ENCODE data around the gene TIMM17B. TPM values are rescaled to one million over a fixed set of nuclear protein-coding genes. Genes with fewer than 3 reads are reported as not detected.

The TIMM17B gene
- 36.6 and 41.2 TPM in 2 replicates for total RNA-seq (2014; rRNA removed)
- polyA plus RNA-seq (2012): 57.0 TPM

DNA sequence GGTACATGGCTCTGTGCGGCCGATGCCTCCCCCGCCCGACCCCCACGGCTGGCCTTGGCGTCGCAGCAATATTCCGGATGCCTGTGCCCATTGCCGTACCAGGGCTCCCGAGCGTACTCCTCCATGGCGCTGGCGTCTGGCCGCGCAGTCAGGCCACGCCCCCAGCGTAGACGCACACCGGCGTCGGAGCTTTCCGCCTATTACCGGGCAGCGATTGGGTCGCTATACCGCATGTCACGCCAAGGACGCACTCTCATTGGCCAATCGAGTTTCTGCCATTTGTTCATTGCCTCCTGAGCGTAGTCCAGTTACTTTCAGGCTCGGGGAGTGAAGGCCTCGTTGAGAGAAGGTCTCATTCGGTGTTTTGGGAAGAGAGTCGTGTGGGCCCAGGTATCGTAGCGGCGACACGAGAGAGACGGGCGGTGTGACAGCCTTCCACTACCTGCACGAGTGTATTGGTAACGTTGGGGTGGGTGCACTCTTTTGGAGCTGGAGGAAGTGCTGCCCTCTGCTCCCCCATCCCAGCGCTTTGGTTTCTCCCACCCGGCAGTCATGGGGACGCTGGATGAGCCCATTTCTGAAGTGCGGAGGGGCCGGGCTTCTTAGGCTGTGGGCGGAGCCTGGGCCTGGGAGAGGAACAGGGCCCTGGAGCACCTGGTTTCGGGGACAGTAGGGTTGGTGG lies at the start of gene TIMM17B, which contains the start of gene PQBP1:
Gene TIMM17B, minus strand, starts transcription at position 144 of the 682 bp plus-strand sequence. Its CDS starts 19 bp downstream, at position 125.
Gene PQBP1, plus strand, starts transcription at position 306 of the 682 bp plus-strand sequence. CDS start 580 bp downstream, outside the sequence.
- peak; percentile 95 for DNase-seq (ENCODE audit: low read depth)

DNA sequence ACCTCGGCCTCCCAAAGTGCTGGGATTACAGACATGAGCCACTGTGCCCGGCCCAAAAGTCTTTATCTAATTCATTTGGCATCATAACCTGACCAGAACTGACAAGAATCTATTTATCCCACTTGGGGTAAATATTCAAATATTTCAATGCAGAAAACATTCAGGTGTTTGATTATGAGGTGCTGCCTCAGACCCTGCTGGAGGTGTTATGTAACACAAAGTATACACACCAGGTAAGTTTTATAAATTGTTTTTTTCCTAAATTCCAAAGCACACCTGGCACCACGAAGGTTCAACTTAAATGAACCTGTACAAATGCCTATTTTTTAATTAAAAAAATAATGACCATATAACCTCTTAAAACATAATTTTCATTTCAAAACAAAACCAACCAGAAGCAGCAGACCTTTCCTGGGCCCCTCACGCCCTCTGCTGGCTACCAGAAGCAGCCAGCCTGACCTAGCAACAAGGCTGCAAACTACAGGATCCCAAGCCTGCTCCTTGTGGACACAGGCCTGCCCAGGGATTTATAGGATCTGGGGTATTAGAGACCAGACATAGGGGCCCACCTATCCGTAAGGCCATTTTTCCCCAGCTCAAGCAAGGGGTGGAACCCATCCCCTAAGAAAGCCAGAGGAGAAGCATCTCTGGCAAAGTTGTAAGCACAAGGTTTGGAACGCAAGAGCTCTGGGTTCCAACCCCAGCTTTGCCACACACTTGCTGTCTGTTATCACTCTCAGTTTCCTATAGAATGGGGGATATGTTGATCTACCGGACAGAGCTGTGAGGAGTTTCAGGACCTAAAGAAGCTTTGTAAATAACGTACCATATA lies 48.2 kb upstream of the TIMM17B start:
- DNase-seq (ENCODE audit: low read depth): peak; percentile 29

- DNase-seq (ENCODE audit: low read depth): no peak
Measured at GRCh38 chrX:48942895-48943294, 45.3 kb upstream of the TIMM17B start.

- DNase-seq (ENCODE audit: low read depth): no peak
Measured at GRCh38 chrX:48940404-48940955, 42.9 kb upstream of the TIMM17B start.

GRCh38 chrX:48939524-48940228 lies 42.1 kb upstream of the TIMM17B start:
- DNase-seq (ENCODE audit: low read depth): no peak

DNA sequence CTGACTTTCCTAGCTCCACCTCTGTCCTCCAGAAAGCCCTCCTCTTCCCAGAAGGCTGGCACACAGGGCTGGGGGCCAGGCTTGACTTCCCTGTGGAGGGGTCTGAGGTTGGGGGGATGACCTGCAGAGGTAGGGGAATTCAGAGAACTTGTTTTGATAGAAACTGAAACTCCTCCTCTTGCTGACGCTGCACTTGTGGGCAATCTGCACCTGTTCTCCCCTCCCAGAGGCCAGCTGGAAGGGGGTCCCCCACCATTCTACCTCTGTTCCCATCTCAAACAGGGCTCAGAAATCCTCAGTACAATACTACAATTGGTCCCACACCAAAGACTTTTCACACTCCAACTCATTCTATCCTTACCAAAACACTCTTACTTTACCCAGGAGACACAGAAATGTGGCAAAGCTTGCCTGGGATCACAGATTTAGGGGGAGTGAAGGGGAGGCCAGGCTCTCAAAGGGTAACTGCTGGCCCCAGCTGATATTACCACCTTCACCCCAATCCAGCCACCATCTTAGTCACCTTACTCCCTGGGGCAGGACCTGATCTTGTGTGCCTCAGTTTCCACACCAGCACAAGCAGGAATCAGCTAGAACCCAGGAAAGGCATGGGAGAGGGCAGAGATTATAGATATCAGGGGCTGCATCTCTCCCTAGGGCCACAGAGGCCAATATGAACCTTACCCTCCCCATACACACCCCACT lies 41.3 kb upstream of the TIMM17B start:
- DNase-seq (ENCODE audit: low read depth): no peak

DNA sequence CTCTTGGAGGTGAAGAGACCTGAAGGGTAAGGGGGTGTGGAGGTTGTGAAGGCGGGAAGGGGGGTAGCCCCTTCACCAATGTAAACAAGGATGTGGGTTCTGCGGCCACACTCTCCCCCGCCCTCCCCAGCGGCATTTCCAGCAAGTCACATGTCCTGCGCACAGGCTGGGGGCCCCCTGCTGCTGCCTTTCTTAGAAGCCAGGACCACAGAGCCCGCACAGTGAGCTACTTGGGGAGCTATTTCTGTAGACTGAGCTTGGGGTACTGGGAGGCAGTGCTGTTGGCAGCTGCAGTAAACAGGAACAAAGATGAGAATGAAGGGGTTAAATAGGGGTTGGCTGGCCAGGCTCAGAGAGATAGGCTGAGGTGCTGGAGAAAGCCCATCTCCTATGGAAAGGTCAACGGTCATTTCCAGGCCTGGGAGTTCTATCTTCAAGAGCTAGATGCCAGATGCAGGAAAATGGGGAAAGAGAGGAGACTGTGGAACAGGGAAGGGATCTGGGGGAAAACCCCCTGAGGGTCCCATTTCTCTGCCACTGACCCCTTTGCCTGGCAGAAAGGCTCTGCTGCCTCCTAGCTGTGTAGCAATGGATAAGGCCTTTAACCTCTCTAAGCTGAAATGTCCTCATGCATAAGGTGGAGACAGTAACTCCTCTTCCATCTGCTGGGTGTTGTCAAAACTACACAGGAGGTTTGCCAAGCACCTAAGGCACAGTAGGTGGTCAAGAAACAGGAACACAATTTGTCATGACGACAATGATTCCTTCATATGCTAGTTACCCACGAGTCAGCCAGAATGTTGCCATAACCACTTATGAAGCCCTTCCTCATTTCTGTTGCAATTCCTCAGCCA lies 39.7 kb upstream of the TIMM17B start:
- no peak for DNase-seq (ENCODE audit: low read depth)

- DNase-seq (ENCODE audit: low read depth): no peak
Measured at GRCh38 chrX:48936429-48937053, 39.0 kb upstream of the TIMM17B start.

- no peak for DNase-seq (ENCODE audit: low read depth)
Measured at GRCh38 chrX:48935301-48935670, 37.7 kb upstream of the TIMM17B start.

- no peak for DNase-seq (ENCODE audit: low read depth)
Measured at GRCh38 chrX:48934581-48935300, 37.2 kb upstream of the TIMM17B start.

DNA sequence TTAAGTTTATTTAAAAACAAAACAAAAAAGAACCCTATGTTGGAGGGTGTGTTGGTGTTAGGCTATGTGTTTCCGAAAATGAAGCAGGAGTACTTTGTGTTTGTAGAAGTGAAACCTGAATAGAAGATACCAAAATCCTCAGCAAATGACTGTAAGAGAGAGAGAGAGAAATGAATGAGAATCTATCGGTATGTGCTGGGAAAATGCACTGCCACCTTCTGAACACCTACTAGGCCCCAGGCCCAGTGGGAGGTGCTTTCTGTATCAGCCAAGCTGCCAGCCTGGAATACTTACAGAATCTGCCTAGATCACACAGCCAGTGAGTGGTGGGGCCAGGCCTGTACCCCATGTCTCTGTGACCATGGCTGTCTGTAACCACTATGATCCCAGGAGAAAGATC lies 36.2 kb upstream of the TIMM17B start:
- no peak for DNase-seq (ENCODE audit: low read depth)

DNA sequence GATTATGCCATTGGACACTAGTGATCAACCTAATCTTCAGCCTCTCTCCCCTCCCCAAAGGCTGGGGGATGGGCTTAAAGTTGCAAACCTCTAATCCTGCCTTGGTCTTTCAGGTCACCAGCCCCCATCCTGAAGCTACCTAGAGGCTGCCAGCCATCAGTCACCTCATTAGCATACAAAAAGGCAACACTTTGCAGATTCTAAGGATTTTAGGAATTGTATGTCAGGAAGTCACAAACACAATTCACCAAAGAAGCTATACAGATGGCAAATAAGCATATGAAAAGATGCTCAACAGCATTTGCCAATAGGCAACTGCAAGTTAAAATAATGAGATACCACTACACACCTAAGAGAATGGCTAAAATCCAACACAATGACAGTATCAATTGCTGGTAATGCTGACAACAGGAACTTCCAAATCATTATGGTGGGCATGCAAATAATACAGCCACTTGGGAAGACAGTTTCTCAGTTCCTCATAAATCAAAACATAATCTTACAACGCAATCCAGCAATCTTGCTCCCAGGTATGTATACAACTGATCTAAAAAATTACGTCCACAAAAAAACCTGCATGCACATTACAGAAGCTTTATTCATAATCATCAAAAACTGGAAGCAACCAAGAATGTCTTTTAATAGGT lies 30.3 kb upstream of the TIMM17B start:
- DNase-seq (ENCODE audit: low read depth): no peak

- no peak for DNase-seq (ENCODE audit: low read depth)
Measured at GRCh38 chrX:48927123-48927522, 29.6 kb upstream of the TIMM17B start.

DNA sequence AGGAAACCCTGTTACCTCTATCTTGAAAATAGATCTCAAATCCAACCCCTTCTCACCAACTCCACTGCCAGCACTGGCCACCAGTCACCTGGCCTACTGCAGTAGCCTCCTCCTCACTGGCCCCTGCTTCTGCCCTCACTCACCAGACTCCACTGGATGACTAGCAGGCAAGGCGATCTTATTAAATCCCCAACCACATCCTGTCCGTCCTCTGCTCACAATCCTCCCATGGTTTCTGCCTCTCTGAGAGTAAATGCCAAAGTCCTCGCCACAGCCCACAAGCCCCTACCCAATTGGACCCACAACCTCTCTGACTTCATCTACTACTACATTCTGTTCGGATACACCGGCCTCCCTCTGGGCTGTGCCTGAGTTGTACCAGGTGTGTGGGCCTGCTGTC lies 26.7 kb upstream of the TIMM17B start:
- DNase-seq (ENCODE audit: low read depth): no peak

DNA sequence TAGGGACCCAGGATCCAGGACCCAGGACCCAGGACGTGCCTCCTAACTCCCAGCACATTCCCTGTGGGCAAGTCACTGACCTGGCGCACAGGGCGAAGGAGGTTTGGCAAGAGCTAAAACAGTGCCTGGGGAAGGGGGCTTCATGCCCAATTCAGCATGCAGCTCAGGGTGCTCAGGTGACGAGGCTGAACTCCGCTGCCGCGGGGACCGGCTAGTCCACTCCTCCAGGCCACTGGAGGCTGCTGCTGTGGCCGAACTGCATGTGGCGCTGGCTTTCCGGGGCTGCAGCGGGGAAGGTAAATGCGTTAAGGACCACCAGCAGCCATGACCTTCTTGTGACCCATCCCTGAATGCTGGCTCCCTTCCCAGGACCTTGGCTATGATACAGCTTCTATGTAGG lies 26.2 kb upstream of the TIMM17B start:
- no peak for DNase-seq (ENCODE audit: low read depth)

DNA sequence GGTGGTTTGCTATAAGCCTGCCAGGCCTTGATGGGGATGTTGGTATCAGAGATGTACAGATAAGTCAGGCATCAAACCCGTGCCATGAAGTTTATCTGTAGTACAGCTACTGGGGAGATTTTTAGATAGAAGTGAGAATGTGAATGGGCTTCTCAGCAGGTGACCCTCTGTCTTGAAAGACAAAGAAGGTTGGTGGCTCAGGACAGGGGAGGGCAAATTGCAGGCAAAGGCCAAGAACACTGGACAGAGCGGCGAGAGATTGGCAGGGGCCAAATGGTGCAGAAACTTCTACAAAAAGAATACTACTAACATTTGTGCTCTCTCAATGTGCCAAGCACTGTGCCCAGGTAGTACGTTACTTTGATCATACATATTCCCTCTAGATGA lies 23.1 kb upstream of the TIMM17B start:
- no peak for DNase-seq (ENCODE audit: low read depth)

DNA sequence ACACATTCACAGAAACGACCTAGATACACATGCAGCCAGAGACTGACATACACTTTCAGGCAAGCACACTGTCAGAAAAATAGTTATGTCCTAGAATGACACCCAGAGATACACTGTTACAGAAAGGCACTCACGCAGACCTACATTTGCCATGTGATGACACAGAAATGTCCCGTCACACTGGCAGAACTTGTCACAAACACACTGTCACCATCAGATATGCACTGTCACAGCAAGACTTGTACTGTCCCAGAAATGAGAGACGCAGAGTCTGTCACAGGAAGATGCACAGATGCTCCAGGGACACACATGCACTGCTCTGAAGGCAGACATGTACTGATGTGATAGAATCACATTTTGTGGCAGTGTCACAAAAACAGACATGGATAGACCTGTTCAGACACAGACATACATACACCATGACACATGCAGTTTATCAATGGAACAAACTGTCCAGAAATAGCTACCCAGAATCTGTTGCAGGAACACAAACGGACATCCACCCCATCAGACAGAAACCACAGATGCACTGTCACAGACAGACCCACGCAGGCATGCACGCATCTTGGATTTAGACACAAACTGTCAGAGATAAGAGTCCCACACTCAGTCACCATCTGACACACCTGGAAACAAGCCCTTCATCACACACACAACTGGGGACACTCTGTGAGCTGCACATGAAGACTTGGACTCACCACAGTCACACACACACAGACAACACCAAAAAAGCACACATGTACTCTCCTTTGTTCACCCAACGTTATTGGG lies 22.6 kb upstream of the TIMM17B start:
- no peak for DNase-seq (ENCODE audit: low read depth)

- peak; percentile 14 for DNase-seq (ENCODE audit: low read depth)
Measured at GRCh38 chrX:48919360-48919841, 21.8 kb upstream of the TIMM17B start.

Measured in LHCN-M2 (cell line).